Spleen (tissue), 11 donors: ENCODE data around the gene TEX35. TPM values are rescaled to one million over a fixed set of nuclear protein-coding genes. Genes with fewer than 3 reads are reported as not detected.

ENCODE experiments used
- DNase-seq: peaks from one replicate; pipeline ENCODE4 v3.0.0-alpha.2; 2020
- H3K27ac ChIP-seq, 8 donors: fragments of 200-600 bp; sonication (generic) in 7 of 8; 1 replicate in 4 of 8; 2 replicates in 4 of 8; pipeline versions ENCODE4 v1.5.0 to v1.8.0; 2016 to 2021; ENCODE audit warnings: inconsistent platforms in 4 of 8, mild to moderate bottlenecking in 4 of 8, moderate library complexity in 1 of 8
- H3K27me3 ChIP-seq, 7 donors: fragments of 200-600 bp; sonication (generic) in 6 of 7; replicated peaks in 1 of 7; 1 replicate in 4 of 7; 2 replicates in 3 of 7; pipeline versions ENCODE4 v1.5.0 to v1.8.0; 2016 to 2021; ENCODE audit warnings: inconsistent platforms in 3 of 7, mild to moderate bottlenecking in 1 of 7
- H3K36me3 ChIP-seq, 6 donors: fragments of 200-600 bp; sonication (generic) in 5 of 6; 1 replicate in 4 of 6; 2 replicates in 2 of 6; pipeline versions ENCODE4 v1.5.0 to v1.8.0; 2016 to 2021; ENCODE audit warnings: inconsistent platforms in 2 of 6
- H3K4me1 ChIP-seq, 6 donors: fragments of 200-600 bp; sonication (generic) in 5 of 6; 1 replicate in 3 of 6; 2 replicates in 3 of 6; pipeline versions ENCODE4 v1.5.0 to v1.8.0; 2016 to 2021; ENCODE audit warnings: inconsistent platforms in 3 of 6
- H3K4me3 ChIP-seq, 8 donors: fragments of 200-600 bp; sonication (generic) in 7 of 8; 1 replicate in 4 of 8; 2 replicates in 4 of 8; pipeline versions ENCODE4 v1.5.0 to v1.8.0; 2016 to 2021; ENCODE audit warnings: inconsistent platforms in 4 of 8, mild to moderate bottlenecking in 4 of 8, moderate library complexity in 2 of 8
- H3K9me3 ChIP-seq, 8 donors: fragments of 200-600 bp; sonication (generic) in 7 of 8; 1 replicate in 4 of 8; 2 replicates in 4 of 8; pipeline versions ENCODE4 v1.5.0 to v1.8.0; 2016 to 2021; ENCODE audit warnings: inconsistent platforms in 4 of 8
- CTCF ChIP-seq, 11 experiments: fragments of 200-600 bp in 7 of 11; fragments of 450-650 bp in 4 of 11; sonication (generic) in 4 of 11; IDR thresholded peaks in 8 of 11; conservative IDR thresholded peaks in 3 of 11; 1 replicate in 7 of 11; 2 replicates in 4 of 11; pipeline versions ENCODE4 v1.4.0 to v1.8.0; 2016 to 2021; ENCODE audit warnings: antibody characterized with exemption in 11 of 11, inconsistent platforms in 4 of 11, mild to moderate bottlenecking in 1 of 11
- POLR2A ChIP-seq, 3 donors: fragments of 450-650 bp; IDR thresholded peaks; one replicate each; pipeline ENCODE4 v1.5.1; 2017; ENCODE audit warnings: antibody characterized with exemption in 3 of 3, mild to moderate bottlenecking in 1 of 3
- POLR2AphosphoS5 ChIP-seq, 3 donors: sonication (generic); formaldehyde crosslinking; IDR thresholded peaks; one replicate each; pipeline ENCODE4 v1.5.1; 2017; ENCODE audit warnings: antibody characterized with exemption in 3 of 3
- WGBS, 5 donors: extraction: QIAGEN DNeasy Blood & Tissue Kit in 3 of 5; methylation state at CpG; one replicate each; pipeline versions ENCODE4 v1.1.5 to v1.1.7; 2013 to 2018; 5-methylcytosine and 5-hydroxymethylcytosine counted together
- intact Hi-C: fragments of 100-400 bp; cut with DNase I; formaldehyde crosslinking; loops from one replicate; pipeline ENCODE4 v1.15.0; 2023; ENCODE audit warnings: low total_unique reads
- polyA plus RNA-seq, 3 donors: library from polyadenylated mRNA; stranded (reverse); fragments of 200-250 nt; gene quantifications; one replicate each; pipeline ENCODE4 v1.2.1, GENCODE V29; 2013
- total RNA-seq, 7 donors: library from RNA; depleted of rRNA in 3 of 7; stranded (reverse); fragments of >200 nt in 3 of 7; fragmentation: NEBNext Ultra II Directional in 4 of 7; extraction: Animal tissue kit (Norgen Biotek cat#: 25700) in 4 of 7; gene quantifications; one replicate each; pipeline versions ENCODE4 v1.1.0 to v1.2.1, GENCODE V29; 2016 to 2021
- donor health status: healthy with polysubstance abuse.
- donor health status: DM: no; HTN: no; CAD: no; lungs with moderate emphysema.
- donor health status: DM: no; HTN: no; CAD: no.
- donor health status: Bipolar disorder and iron deficiency.
- donor health status: healthy.
- donor health status: DM: no; HTN: no; CAD: no.
- donor health status: DM: yes; HTN: yes; CAD: no.

TEX35 gene
- total and polyA plus RNA-seq, 10 donors = 0.09 to 0.20 (median 0.10) TPM; not detected in 7

GRCh38 chr1:178539291-178539690, 26.4 kb downstream of the TEX35 start:
- no peak overlapping the region for H3K27ac ChIP-seq
- H3K36me3 ChIP-seq = no peaks in the 10 kb centered on the region
- DNase-seq = no peak
- H3K4me3 ChIP-seq = no peak overlapping the region
- intact Hi-C loops = loop anchor here (10.0 kb wide), 1 partner anchor 836 kb away; no protein-coding TSS in a partner anchor
- H3K27me3 ChIP-seq = no peaks in the 10 kb centered on the region
- 79 to 93% (median 83%) methylated on average over 7 of the region's 7 CpGs for WGBS, 5 donors
- TF ChIP-seq POLR2AphosphoS5 (IDR thresholded peaks at IDR 0.05) (no peak), CTCF (IDR thresholded peaks at IDR 0.05 in 8 of 11, conservative IDR thresholded peaks at IDR 0.05 in 3 of 11) (no peak), POLR2A (IDR thresholded peaks at IDR 0.05) (no peak)
- H3K9me3 ChIP-seq = no peaks in the 10 kb centered on the region
- H3K4me1 ChIP-seq = peaks cover 2 to 33% (median 21%) of the 10 kb centered on the region in 6 donors

GRCh38 chr1:178540204-178540603, 27.3 kb downstream of the TEX35 start:
- Histone ChIP-seq H3K4me1 (peaks cover 2 to 42% (median 27%) of the 10 kb centered on the region in 6 donors), H3K9me3 (no peaks in the 10 kb centered on the region), H3K36me3 (peaks cover 0 to 2% (median 0%) of the 10 kb centered on the region in 6 donors), H3K27me3 (no peaks in the 10 kb centered on the region), H3K4me3 (no peak overlapping the region), H3K27ac (no peak overlapping the region)
- DNase-seq = no peak
- intact Hi-C loops = loop anchor here (5.0 kb wide), 2 partner anchors 212 to 467 kb away; no protein-coding TSS in a partner anchor
- WGBS, 5 donors = 79 to 88% (median 83%) methylated on average over 6 of the region's 6 CpGs
- TF ChIP-seq POLR2A (IDR thresholded peaks at IDR 0.05) = no peak
- TF ChIP-seq CTCF (IDR thresholded peaks at IDR 0.05 in 8 of 11, conservative IDR thresholded peaks at IDR 0.05 in 3 of 11) = no peak

- H3K9me3 ChIP-seq = no peaks in the 10 kb centered on the region
- H3K36me3 ChIP-seq = peaks cover 0 to 6% (median 0%) of the 10 kb centered on the region in 6 donors
- WGBS, 5 donors = 80 to 88% (median 84%) methylated on average over 7 of the region's 7 CpGs
- intact Hi-C loops = loop anchor here (5.0 kb wide), 2 partner anchors 212 to 467 kb away; no protein-coding TSS in a partner anchor
- DNase-seq = peak; percentile 19
- H3K27ac ChIP-seq = no peak overlapping the region
- H3K27me3 ChIP-seq = no peaks in the 10 kb centered on the region
- peaks cover 2 to 46% (median 30%) of the 10 kb centered on the region in 6 donors for H3K4me1 ChIP-seq
- no peak for TF ChIP-seq CTCF (IDR thresholded peaks at IDR 0.05 in 8 of 11, conservative IDR thresholded peaks at IDR 0.05 in 3 of 11)
- no peak for TF ChIP-seq POLR2A (IDR thresholded peaks at IDR 0.05)
- TF ChIP-seq POLR2AphosphoS5 (IDR thresholded peaks at IDR 0.05) = no peak
- no peak overlapping the region for H3K4me3 ChIP-seq
These were observed 27.7 kb downstream of the TEX35 start for GRCh38 chr1:178540646-178541045.

GRCh38 chr1:178541379-178541778, 28.5 kb downstream of the TEX35 start:
- 88 to 91% (median 90%) methylated on average over 5 of the region's 5 CpGs for WGBS, 5 donors
- peak; percentile 69 for DNase-seq
- Histone ChIP-seq H3K4me1 (peaks cover 2 to 53% (median 32%) of the 10 kb centered on the region in 6 donors), H3K9me3 (no peaks in the 10 kb centered on the region), H3K4me3 (peak overlapping the region in 2 of 8 donors; percentile 79 to 90), H3K36me3 (peaks cover 0 to 12% (median 0%) of the 10 kb centered on the region in 6 donors), H3K27me3 (no peaks in the 10 kb centered on the region), H3K27ac (peak overlapping the region in 2 of 8 donors; percentile 83 to 91)
- no peak for TF ChIP-seq POLR2A (IDR thresholded peaks at IDR 0.05)
- TF ChIP-seq CTCF (IDR thresholded peaks at IDR 0.05 in 8 of 11, conservative IDR thresholded peaks at IDR 0.05 in 3 of 11) = no peak
- no peak for TF ChIP-seq POLR2AphosphoS5 (IDR thresholded peaks at IDR 0.05)
- intact Hi-C loops = loop anchor here (5.0 kb wide), 2 partner anchors 211 to 466 kb away; no protein-coding TSS in a partner anchor
